ENCODE data around the gene PLOD3. TPM values are rescaled to one million over a fixed set of nuclear protein-coding genes. Genes with fewer than 3 reads are reported as not detected.

PLOD3 gene
- total RNA-seq, 1 experiment from 2014 or later, result 83.7 TPM

- ATAC-seq (no peak), DNase-seq (ENCODE audit: low read depth, low spot score) (no peak)
- CTCF ChIA-PET, result interaction anchor here (1.3 kb wide), 1 partner anchor 42 kb away, joined by 4 read pairs; no protein-coding TSS in a partner anchor
- no peaks in the 10 kb centered on the region for H3K36me3 ChIP-seq (ENCODE audit: control insufficient read depth in 1 of 2, insufficient read depth in 2 of 2, low read length in 2 of 2)
- H3K9ac ChIP-seq (ENCODE audit: low read length), result no peak overlapping the region
- no peak for TF ChIP-seq YY1 (IDR thresholded peaks at IDR 0.05; ENCODE audit: extremely low read depth, insufficient replicate concordance, low read depth, low read length)
- no peak for TF ChIP-seq POLR2A (IDR thresholded peaks at IDR 0.05; ENCODE audit: borderline replicate concordance, extremely low read depth, insufficient read depth, insufficient read length)
- no peak for TF ChIP-seq TCF7L2 (IDR thresholded peaks at IDR 0.05; ENCODE audit: borderline replicate concordance, extremely low read depth, insufficient read depth, insufficient read length)
- TF ChIP-seq SP1 (IDR thresholded peaks at IDR 0.05; ENCODE audit: low read depth), result no peak
- TF ChIP-seq ELF1 (IDR thresholded peaks at IDR 0.05; ENCODE audit: borderline replicate concordance, low read depth), result no peak
- TF ChIP-seq CEBPB (IDR thresholded peaks at IDR 0.05; ENCODE audit: low read depth), result no peak
- no peak for TF ChIP-seq EGR1 (IDR thresholded peaks at IDR 0.05; ENCODE audit: low read depth)
- TF ChIP-seq SRF (IDR thresholded peaks at IDR 0.05; ENCODE audit: low read depth), result no peak
- no peaks in the 10 kb centered on the region for H3K79me2 ChIP-seq (ENCODE audit: insufficient read depth, low read length)
- H3K9me3 ChIP-seq (ENCODE audit: control insufficient read depth in 1 of 2, insufficient read depth in 1 of 2, low read depth in 1 of 2, low read length in 2 of 2), result no peaks in the 10 kb centered on the region
- no TSS peak for BruUV-seq (replicated peaks)
- no peaks in the 10 kb centered on the region for H4K20me1 ChIP-seq (ENCODE audit: insufficient read depth)
- peak overlapping the region; percentile 4; the same call in 1 of the 2 replicates for H3K4me2 ChIP-seq (ENCODE audit: low read length)
- no peak overlapping the region for H3K4me3 ChIP-seq (replicated peaks in 1 of 2; ENCODE audit: low read depth in 1 of 2, low read length in 2 of 2)
- POLR2A ChIA-PET, result interaction anchor here (1.6 kb wide), 1 partner anchor 41 kb away, joined by 4 read pairs; no protein-coding TSS in a partner anchor
- intact Hi-C loops (cut with micrococcal nuclease), result no loop called here
- H2AFZ ChIP-seq (ENCODE audit: low read depth, low read length, poor library complexity, severe bottlenecking), result peak overlapping the region; percentile 65
- H3K9me2 ChIP-seq (ENCODE audit: insufficient read depth), result no peaks in the 10 kb centered on the region
- RAD21 ChIA-PET (ENCODE audit: low non-redundant PET in 1 of 2, low total read pairs in 2 of 2, uncharacterized antibody in 2 of 2, unreplicated experiment in 2 of 2), result no interaction called here
- H3K4me1 ChIP-seq (ENCODE audit: control insufficient read depth in 1 of 2, insufficient read depth in 2 of 2, low read length in 2 of 2), result peaks cover 6 to 23% of the 10 kb centered on the region in 2 experiments; a peak in 3 of 4 replicates
- H3K27ac ChIP-seq (ENCODE audit: low read depth, low read length), result no peak overlapping the region
- no peaks in the 10 kb centered on the region for H3K27me3 ChIP-seq (ENCODE audit: insufficient read depth, low read length)
These were observed 32.0 kb downstream of the PLOD3 start for GRCh38 chr7:101185258-101185839.

GRCh38 chr7:101180130-101180755, 37.1 kb downstream of the PLOD3 start, which contains the start of gene NAT16:
NAT16 (minus strand) TSS chr7:101180293; CDS start chr7:101174807, 5,486 bp downstream.
- Histone ChIP-seq H3K4me1 (ENCODE audit: control insufficient read depth in 1 of 2, insufficient read depth in 2 of 2, low read length in 2 of 2) (peaks cover 6 to 19% of the 10 kb centered on the region in 2 experiments; a peak in 3 of 4 replicates), H4K20me1 (ENCODE audit: insufficient read depth) (no peaks in the 10 kb centered on the region), H3K9me2 (ENCODE audit: insufficient read depth) (no peaks in the 10 kb centered on the region), H3K27ac (ENCODE audit: low read depth, low read length) (no peak within 1 kb of the TSS), H3K4me2 (ENCODE audit: low read length) (no peak within 1 kb of the TSS), H2AFZ (ENCODE audit: low read depth, low read length, poor library complexity, severe bottlenecking) (no peak within 1 kb of the TSS), H3K4me3 (replicated peaks in 1 of 2; ENCODE audit: low read depth in 1 of 2, low read length in 2 of 2) (no peak within 1 kb of the TSS), H3K9me3 (ENCODE audit: control insufficient read depth in 1 of 2, insufficient read depth in 1 of 2, low read depth in 1 of 2, low read length in 2 of 2) (no peaks in the 10 kb centered on the region), H3K27me3 (ENCODE audit: insufficient read depth, low read length) (no peaks in the 10 kb centered on the region), H3K36me3 (ENCODE audit: control insufficient read depth in 1 of 2, insufficient read depth in 2 of 2, low read length in 2 of 2) (no peaks in the 10 kb centered on the region), H3K79me2 (ENCODE audit: insufficient read depth, low read length) (no peaks in the 10 kb centered on the region), H3K9ac (ENCODE audit: low read length) (no peak within 1 kb of the TSS)
- intact Hi-C loops (cut with micrococcal nuclease), result no loop called here
- POLR2A ChIA-PET, result no interaction called here
- no TSS peak for BruUV-seq (replicated peaks)
- RAD21 ChIA-PET (ENCODE audit: low non-redundant PET in 1 of 2, low total read pairs in 2 of 2, uncharacterized antibody in 2 of 2, unreplicated experiment in 2 of 2), result no interaction called here
- CTCF ChIA-PET, result no interaction called here
- no peak for DNase-seq (ENCODE audit: low read depth, low spot score)
- no peak for ATAC-seq
- TF ChIP-seq ZBTB33 (IDR thresholded peaks at IDR 0.05; ENCODE audit: extremely low read depth, insufficient replicate concordance, low read length) (no peak), POLR2A (IDR thresholded peaks at IDR 0.05; ENCODE audit: borderline replicate concordance, extremely low read depth, insufficient read depth, insufficient read length) (no peak), SRF (IDR thresholded peaks at IDR 0.05; ENCODE audit: low read depth) (no peak), SIN3A (IDR thresholded peaks at IDR 0.05; ENCODE audit: low read depth) (no peak), RAD21 (IDR thresholded peaks at IDR 0.05; ENCODE audit: low read depth) (no peak), CTCF (IDR thresholded peaks at IDR 0.05 in 2 of 3, conservative IDR thresholded peaks at IDR 0.05 in 1 of 3; ENCODE audit: borderline replicate concordance in 1 of 3, insufficient read depth in 1 of 3, low read depth in 2 of 3, low read length in 2 of 3) (no peak)

Measured in HCT116 (cell line).